ENCODE results near the gene KIZ.
"Not testable (repeated sequence)": the region's sequence is repeated elsewhere in the genome, so short reads cannot be mapped to it uniquely, and the experiment has no call there.

The KIZ gene

DNA sequence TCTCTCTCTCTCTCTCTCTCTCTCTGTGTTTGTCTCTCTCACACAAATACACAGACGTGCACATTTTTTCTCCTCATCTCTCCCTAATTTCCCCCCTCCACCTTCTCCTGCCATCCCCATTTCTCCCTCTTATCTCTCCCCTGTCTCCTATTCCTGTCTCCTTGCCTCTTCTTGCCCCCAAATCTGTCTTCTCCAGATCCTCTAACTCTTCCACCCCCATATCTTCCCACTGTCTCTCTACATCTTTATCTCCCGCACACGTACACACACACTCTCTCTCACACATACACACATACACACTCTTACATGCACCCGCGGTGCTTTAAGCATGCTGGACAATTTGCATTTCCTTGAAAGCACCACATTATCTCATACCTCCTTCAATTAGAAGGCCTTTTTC, 15.9 kb downstream of the KIZ start:
- DNase-seq, result no peak

- DNase-seq, result no peak
These were observed 17.5 kb downstream of the KIZ start for GRCh38 chr20:21143194-21143890.

DNA sequence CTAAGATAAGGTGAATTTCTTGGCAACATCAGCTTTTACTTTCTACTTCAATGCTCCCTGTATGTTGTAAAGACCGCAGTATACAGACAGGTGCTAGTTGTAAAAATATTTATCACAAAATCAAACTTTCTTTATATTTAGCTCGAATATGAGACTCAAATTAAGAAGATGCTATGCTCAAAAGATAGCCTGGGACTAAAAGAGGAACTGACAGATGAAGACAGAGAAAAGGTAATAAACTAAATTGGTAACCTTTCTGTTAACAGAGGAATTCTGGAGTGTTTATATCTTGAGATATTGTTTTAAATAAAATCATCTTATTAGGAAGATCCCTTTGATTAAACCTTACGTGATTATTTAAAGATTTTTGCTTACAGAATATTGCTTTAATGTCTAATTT, 19.5 kb downstream of the KIZ start:
- DNase-seq, result no peak

- no peak for DNase-seq
These were observed 20.3 kb downstream of the KIZ start for GRCh38 chr20:21146215-21146614.

GRCh38 chr20:21147593-21147992, 21.7 kb downstream of the KIZ start:
- no peak for DNase-seq

DNA sequence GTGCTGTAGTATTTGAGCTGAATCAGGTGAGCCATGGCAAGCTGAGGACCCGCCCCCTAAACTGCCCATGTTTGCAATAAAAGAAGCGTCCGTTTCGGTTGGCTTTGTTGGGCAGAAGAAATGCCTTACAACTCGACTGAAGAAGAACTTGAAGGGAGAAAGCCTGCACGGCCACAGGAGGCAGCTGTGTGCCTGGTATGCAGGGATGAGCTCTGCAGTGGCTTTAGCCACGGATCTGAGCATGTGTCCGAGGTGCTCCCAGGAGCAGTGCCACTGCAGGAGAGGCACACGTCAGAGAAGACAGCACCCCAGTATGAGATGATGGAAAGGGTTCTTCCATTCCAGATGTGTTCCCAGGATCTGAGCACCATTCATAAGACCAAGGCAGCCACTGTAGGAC, 23.5 kb downstream of the KIZ start:
- no peak for DNase-seq

DNA sequence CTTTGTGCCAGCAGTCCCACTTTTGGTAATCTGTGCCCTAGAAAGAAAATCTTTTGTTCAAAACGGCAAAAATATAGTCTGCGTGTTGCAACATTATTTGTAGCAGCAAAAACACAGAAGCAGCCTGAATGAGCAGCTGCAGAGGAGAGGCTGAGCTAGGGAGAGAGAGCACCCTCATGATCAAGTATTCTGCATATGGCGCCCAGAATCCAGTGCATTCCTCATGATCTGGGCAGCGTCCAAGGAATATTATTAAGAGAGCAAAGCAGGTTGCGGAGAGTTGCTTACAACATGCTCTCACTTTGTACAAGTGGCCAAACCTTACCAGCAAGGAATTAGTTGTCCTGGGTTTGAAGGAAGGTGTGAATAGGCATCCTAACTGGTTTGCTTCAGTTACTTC, 25.9 kb downstream of the KIZ start:
- no peak for DNase-seq

- DNase-seq, result no peak
These were observed 28.8 kb downstream of the KIZ start for GRCh38 chr20:21154692-21155091.

GRCh38 chr20:21155268-21155667, 29.4 kb downstream of the KIZ start:
- no peak for DNase-seq

DNA sequence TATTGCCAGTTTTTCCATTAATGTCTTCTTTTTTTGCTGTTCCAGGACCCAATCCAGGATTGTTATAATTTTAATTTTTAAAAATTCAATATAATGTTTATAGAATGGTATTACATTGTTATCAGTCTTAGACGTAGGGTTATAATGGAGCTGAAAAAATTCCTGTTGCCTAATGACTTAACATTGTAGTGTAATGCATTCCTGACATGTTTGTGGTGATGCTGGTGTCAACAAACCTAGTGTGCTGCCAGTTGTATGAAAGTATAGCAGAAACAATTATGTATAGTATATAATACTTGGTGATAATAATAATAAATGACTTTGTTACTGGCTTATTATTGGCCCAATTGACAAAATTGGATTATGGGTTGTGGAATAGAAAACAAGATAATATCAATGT, 30.4 kb downstream of the KIZ start:
- no peak for DNase-seq

DNA sequence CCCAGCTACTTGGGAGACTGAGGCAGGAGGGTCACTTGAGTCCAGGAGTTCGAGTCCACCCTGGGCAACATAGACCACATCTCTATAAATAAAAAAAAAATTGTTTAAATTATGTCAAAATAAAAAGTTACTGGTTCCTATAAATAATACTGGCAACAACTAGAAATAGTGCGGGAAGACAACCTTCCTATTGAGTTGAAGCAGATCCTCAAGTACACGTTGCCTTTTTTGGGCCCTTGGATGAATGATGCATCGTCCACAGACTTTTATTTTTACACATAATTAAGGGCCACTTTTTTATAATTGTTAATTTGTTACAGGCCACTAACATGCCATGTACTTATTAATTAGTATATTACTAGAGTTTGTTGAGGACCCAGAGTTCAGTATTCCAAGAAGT, 31.1 kb downstream of the KIZ start:
- no peak for DNase-seq

- DNase-seq, result no peak
These were observed 33.9 kb downstream of the KIZ start for GRCh38 chr20:21159658-21160380.

GRCh38 chr20:21161926-21162325, 36.0 kb downstream of the KIZ start:
- no peak for DNase-seq

- no peak for DNase-seq
These were observed 36.7 kb downstream of the KIZ start for GRCh38 chr20:21162631-21163030.

DNA sequence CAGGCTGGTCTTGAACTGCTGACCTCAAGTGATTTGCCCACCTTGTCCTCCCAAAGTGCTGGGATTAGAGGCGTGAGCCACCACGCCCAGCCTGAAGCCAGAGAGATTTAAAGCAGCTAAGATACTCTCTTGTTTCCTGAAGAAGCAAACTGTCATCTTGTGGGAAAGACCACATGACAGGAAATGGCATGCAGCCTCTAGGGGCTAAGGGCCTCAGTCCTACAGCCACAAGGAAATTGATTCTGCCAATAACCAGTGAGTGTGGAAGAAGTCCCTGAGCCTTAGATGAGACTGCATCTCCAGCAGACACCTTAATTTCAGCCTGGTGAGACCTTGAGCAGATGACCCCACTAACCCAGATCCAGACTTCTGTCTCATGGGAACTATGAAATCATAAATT, 40.9 kb downstream of the KIZ start:
- no peak for DNase-seq

DNA sequence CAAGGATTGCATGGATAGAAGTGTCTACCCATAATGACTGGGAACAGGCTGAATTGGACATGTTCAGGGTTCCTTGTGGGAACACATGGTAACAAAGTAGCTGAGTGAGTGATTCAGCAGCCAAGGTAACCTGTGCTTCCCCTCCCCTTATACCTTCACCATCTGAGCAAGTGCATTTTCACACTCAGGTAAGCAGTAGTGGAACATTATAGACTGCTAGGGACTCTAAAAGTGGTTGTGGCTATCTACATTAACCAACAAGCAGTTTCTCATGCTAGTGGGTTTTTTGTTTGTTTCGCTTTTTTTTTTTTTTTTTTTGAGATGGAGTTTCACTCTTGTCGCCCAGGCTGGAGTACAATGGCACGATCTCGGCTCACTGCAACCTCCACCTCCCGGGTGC, 41.4 kb downstream of the KIZ start:
- no peak for DNase-seq

DNA sequence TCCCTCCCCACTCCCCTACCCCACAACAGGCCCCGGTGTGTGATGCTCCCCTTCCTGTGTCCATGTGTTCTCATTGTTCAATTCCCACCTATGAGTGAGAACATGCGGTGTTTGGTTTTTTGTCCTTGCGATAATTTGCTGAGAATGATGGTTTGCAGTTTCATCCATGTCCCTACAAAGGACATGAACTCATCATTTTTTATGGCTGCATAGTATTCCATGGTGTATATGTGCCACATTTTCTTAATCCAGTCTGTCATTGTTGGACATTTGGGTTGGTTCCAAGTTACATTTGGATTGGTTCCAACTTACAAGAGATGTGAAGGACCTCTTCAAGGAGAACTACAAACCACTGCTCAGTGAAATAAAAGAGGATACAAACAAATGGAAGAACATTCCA, 42.2 kb downstream of the KIZ start:
- not testable (repeated sequence) for DNase-seq

DNA sequence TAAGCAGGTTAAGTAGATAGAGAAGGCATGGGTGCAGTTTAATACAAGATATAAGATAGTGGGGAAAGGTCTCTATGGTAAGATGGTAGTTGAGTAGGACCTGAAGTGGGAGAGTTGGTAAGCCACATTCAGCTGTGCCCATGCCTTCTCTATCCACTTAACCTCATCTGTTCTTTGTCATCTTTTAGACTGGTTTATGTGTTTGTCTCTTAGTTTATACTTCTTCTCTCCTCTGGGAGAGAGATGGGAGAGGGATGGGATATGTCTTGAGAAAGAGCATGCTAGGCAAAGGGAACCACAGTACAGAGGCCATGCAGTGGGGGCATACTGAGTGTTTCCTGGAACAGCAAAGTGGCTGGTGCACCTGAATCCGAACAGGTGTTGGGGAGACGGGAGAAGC, 46.7 kb downstream of the KIZ start:
- no peak for DNase-seq

DNA sequence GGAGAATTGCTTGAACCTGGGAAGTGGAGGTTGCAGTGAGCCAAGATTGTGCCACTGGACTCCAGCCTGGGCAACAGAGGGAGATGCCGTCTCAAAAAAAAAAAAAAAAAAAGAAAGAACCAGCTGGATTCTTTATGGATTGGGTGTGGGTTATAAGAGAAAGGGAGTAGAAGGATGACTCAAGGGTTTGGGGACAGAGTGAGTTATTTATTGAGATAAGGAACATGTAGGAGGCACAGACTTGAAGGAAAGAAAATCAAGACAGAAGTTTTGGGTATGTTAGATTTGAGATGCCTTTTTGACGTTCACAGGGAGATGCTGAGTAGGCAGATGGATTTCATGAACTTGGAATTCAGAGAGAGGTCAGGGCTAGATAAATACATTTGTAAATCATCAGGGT, 47.6 kb downstream of the KIZ start:
- DNase-seq, result no peak

DNA sequence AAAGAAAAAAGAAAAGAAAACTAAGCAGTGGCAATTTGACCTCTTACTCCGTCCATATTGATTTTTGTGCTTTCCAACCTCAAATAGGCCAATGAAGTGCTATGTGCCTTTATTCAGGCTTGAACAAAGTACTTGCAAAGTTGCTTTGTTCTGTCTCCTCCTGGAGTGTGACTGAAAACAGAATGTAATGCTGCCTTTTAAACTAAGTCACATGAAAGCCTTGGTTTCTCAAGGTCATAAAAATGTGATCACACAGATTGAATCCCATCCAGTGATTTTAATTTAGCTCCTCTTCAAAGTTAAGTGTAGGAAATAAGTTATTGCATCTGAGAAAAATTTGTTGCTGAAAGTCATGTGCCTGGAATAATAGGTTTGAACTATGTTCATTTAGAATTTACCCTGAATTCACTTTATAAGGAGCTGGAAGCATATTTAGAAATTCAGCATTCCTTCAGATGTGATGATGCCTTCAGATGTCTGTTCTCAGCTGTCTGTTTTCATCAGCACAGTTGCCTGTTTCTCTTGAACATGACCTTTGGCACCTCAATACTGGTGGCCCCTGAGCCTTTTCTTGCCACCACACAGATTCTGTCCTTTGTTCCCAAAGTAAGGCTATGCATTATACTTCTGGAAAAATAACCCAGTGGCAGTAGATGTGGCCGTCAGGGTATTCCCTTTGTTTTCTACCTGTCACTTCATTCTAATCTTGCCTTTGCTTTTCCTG, 48.8 kb downstream of the KIZ start:
- DNase-seq, result no peak

- DNase-seq, result no peak
These were observed 49.6 kb downstream of the KIZ start for GRCh38 chr20:21175433-21175832.

DNA sequence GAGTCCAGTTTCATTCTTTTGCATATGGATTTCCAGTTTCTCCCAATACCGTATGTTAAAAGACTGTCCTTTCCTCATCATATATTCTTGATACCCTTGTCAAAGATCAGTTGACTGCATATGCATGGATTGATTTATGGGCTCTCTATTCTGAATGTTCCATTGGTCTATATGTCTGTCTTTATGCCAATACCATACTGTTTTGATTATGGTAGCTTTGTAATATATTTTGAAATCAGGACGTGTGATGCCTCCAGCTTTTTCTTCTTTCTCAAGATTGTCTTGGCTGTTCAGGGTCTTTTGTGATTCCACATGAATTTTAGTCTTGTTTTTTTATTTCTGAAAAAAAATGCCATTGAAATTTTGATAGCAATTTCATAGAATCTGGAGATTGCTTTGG, 51.9 kb downstream of the KIZ start:
- no peak for DNase-seq

DNA sequence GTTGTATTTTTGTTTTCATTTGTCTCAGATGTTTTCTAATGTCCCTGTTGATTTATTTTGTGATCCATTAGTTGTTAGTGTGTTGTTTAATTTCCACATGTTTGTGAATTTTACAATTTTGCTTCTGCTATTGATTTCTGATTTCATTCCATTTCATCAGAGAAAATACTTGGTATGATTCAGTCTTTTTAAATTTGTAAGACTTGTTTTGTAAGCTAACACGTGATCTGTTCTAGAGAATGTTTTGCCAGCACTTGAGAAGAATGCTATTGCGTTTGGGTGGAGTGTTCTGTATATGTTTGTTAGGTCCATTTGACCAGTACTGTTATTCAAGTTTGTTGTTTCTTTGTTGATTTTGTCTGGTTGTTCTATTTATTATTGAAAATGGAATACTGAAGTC, 53.9 kb downstream of the KIZ start:
- DNase-seq, result no peak

DNA sequence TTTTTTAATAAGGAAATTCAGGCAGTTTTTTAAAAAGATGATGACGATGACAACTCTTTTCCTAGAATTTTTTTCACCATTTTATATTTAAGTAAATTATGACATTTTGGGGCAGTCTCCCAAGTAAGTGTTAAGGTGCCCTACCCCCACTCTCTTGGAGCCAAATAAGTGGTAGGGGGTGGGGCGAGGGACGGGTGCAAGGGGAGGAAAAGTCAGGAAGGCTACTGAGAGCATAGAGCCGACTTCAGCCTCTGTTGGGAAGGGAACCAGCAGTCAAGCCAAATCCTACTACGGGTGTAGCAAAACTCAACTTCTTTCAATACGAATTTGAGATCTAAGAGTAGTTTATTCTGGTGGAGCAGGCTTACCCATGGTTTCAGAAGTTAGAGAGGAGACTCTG, 54.4 kb downstream of the KIZ start:
- DNase-seq, result no peak
